Measurements from ENCODE around the gene ITPKB.

GRCh38 chr1:226627924-226628611, 111.0 kb downstream of the ITPKB start:
- no peak for TF ChIP-seq POLR2A (IDR thresholded peaks at IDR 0.05; ENCODE audit: extremely low read depth, insufficient read length)
- TF ChIP-seq, protein P1, sequence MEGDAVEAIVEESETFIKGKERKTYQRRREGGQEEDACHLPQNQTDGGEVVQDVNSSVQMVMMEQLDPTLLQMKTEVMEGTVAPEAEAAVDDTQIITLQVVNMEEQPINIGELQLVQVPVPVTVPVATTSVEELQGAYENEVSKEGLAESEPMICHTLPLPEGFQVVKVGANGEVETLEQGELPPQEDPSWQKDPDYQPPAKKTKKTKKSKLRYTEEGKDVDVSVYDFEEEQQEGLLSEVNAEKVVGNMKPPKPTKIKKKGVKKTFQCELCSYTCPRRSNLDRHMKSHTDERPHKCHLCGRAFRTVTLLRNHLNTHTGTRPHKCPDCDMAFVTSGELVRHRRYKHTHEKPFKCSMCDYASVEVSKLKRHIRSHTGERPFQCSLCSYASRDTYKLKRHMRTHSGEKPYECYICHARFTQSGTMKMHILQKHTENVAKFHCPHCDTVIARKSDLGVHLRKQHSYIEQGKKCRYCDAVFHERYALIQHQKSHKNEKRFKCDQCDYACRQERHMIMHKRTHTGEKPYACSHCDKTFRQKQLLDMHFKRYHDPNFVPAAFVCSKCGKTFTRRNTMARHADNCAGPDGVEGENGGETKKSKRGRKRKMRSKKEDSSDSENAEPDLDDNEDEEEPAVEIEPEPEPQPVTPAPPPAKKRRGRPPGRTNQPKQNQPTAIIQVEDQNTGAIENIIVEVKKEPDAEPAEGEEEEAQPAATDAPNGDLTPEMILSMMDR (IDR thresholded peaks at IDR 0.05; ENCODE audit: low read depth, low read length), result no peak
